ACHN (cell line): ENCODE data around the gene ZNF217.
"Not testable (repeated sequence)": the region's sequence is repeated elsewhere in the genome, so short reads cannot be mapped to it uniquely, and the experiment has no call there.

Experiments used
- DNase-seq: peaks from one replicate; pipeline ENCODE4 v3.0.0-alpha.2; 2015
- in situ Hi-C: cut with HindIII; loops from 2 replicates; pipeline ENCODE4 v1.10.0; 2017; ENCODE audit warnings: low sequenced_read_pairs, low pct_ligation_motif_present, low pct_unique_long_range_greater_than_20kb

Gene ZNF217

GRCh38 chr20:53602661-53603060, 9.0 kb upstream of the ZNF217 start:
- DNase-seq: no peak
- in situ Hi-C loops: no loop called here

- in situ Hi-C loops: no loop called here
- no peak for DNase-seq
These were observed 6.4 kb upstream of the ZNF217 start for GRCh38 chr20:53599910-53600632.

DNA sequence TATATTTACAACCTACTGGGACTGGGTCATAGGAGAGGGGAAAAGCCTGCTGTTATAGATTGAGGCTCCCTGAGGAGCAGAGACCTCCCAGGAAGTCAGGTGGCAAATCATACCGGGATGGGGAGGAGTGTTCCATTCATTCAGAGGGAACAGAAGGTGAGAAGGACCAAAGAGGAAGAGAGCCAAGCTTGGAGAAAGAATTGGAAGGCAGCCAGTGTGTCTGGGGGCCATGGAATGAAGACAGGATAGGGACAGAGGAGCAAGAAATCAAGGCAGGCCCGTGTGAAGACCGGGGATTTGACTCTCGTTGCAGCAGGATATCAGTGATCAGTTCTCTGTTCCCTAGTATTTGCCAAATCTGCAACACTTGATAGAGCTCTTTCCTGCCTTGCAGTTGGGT, 5.7 kb upstream of the ZNF217 start:
- DNase-seq: no peak
- in situ Hi-C loops: no loop called here

GRCh38 chr20:53599044-53599362, 5.4 kb upstream of the ZNF217 start:
- in situ Hi-C loops: no loop called here
- no peak for DNase-seq

GRCh38 chr20:53598140-53599043, 4.8 kb upstream of the ZNF217 start:
- no peak for DNase-seq
- in situ Hi-C loops: no loop called here

DNA sequence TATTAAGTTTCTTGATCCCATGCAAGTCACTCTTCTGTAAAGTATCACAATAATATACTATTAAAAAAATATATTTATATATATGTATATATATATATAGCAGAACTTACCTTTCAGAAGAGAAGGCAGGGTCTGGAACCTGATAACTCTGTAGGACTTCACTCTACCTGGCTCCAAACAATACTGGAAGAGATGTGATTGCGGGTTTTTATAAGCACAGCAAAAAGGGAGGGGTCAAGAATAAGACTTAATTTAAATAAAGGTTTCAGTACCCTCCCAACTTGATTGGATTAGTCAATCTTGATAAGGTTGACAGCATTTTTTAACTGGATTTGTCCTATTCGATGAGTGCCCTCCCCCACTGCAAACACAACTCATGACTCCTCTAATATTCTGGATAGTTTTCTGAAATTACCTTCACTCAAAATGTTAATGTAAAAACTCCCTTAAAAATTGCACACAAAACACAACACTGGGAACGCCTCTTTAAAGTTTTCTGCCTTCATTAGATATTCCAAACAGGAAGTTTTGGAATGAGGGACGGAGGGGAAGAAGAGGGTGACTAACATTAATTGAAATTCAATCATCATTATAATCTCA, 4.0 kb upstream of the ZNF217 start:
- DNase-seq: no peak
- in situ Hi-C loops: no loop called here

- in situ Hi-C loops: no loop called here
- DNase-seq: no peak
These were observed 3.4 kb upstream of the ZNF217 start for GRCh38 chr20:53597030-53597482.

DNA sequence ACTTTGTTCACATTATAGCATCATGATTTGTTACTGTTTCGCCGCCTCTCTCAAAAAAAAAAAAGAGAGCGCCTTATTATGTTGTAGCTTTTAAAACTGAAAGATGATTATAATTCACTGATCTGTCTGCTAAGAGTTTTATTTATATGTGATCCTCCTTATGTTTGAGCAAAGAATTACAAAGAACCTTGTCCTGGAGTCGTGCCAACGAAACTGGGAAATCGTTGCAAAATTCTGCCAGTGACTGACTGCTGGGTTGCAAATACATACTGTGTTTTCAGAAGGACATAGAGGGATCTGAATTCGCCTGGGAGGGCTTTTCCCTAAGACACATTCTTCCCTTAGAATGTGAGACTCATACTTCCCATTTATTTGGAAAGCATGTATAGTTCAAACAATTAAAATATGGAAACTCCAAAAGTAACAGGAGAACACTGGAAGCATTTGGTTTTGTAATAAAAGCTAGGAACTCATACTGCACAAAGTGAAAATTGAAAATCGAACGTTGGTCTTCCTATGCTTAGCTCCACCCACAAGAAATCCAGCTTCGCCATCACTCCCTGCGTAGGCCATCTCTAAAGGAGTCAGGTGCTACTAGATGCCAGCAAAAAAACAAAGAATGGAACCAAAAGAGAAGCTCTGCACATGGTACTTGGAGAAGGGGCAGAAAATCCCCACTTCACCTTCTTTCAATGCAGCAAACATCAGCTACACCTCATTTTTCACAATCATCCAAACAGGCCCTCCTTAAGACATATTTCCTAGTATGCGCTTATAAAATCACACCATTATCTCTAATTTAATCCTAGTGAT, 2.8 kb upstream of the ZNF217 start:
- in situ Hi-C loops, DNase-seq: not testable (repeated sequence)

GRCh38 chr20:53595742-53596141, 2.1 kb upstream of the ZNF217 start:
- DNase-seq, in situ Hi-C loops: not testable (repeated sequence)

DNA sequence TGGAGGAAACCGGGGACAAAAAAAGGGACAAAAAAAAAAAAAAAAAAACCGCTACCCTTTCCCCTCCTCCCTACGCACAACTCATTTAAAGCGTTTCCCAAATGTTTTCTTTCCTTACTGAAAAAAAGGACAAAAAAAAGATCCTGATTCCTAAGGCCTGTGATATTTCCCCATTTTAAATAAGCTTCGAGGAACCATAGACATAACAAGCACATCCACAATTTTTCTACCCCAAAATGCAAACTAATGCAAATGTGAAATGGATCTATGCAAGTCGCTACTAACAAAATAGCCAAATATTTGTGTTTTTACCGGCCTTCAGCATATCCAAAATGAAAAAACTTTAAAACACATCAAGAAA, 1.4 kb upstream of the ZNF217 start:
- in situ Hi-C loops: no loop called here
- no peak for DNase-seq

DNA sequence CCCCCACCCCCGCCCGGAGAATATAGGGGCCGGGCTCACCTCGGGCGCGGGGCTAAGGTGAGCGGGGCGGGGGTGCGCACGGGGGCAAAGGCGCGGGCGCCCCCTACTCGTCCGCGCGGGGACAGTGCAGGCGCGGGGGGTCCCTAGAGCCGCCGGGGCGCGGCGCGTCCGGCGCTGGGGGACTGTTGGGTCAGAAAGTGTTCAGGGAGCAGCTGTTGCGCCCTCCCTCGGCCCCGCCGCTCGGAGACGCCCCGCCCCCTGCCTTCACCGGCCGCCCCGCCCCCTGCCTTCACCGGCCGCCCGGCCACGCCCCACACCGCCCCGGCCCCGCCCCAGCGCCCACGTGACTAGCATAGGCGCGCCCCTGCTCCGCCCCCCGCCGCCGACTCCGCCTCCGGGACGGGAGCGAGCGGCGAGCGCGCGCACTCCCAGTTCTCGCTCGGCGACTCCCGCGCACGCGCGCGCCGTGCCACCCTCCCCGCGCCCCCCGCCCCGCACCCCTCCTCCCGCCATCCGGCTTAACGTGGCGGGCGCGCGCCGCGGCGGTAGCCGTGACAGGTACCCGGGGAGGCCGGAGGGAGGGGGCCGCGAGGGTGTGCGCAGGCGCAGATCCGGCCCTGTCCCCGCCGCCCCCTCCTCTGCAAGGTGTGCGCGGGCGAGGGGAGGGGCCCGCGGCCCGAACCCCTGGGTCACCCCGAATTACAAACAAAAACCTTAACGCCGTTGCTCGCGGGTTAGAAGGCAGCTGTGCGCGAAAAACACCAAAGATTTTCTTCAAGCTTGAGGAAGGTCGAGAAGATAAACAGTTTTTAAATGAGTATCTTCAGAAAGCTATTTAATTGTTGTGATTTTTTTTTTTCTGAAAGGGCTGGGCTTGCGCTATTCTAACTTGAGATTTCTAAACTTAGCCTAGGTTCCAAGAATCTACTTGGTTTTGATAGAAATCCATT, 704 bp upstream of the ZNF217 start:
- in situ Hi-C loops: no loop called here
- peak; percentile 86 for DNase-seq

- in situ Hi-C loops: no loop called here
These were observed 610 bp downstream of the ZNF217 start for GRCh38 chr20:53592992-53593465.

DNA sequence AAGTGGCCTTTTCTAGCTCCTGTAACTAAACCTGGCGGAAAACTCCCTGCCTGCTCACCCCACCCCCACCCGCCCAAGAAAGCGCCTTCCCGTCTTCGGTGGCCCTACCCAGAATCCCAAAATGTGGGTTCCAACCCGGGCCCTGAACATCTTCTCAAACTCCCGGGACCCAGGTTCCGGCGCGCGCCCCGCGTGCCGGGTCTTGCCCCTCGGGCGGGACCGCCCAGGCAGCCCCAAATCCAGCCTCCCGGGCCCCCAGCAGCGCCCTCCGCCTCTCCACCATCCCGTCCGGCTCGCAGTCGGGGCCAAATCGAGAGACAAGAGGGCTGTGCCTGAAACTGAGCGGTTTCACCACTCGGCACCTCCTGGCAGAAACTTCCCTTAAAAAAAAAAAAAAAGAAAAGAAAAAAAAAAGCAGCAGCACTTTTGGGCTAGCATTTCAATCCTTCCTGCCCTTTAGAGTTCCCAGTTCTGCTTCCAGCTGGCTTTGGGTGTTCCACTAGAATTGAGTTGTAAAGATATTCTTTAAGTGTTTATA, 1.1 kb downstream of the ZNF217 start:
- in situ Hi-C loops: not testable (repeated sequence)
- DNase-seq: peak; percentile 55

More at GRCh38 chr20:53592992-53593465, 610 bp downstream of the ZNF217 start:
- no peak for DNase-seq

DNA sequence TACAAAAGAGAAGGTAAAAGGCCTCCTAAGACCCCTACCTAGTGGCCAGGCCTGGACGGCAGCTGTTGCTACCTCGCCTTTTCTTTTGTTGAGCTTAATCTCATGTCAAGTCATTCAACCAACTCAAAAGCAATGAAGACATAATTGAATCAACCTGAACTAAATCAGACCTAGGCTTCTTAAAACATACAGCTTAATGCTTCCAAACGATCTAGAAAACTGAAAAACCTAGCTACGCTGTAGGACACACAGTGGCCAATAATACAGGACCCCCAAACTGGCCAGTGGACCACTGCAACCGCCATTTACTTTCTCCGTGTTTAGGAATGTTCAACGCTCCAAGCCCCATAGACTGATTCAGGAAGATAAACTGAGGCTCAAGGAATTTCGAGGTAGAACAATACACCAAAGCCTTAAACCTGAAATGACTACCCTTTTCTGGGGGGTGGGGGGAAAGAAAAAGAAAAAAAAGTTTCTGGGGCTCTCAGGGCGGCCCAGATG, 1.6 kb downstream of the ZNF217 start:
- in situ Hi-C loops, DNase-seq: not testable (repeated sequence)

GRCh38 chr20:53591206-53591741, 2.4 kb downstream of the ZNF217 start:
- in situ Hi-C loops: not testable (repeated sequence)

GRCh38 chr20:53590608-53591007, 3.0 kb downstream of the ZNF217 start:
- DNase-seq, in situ Hi-C loops: not testable (repeated sequence)

More at GRCh38 chr20:53591206-53591741, 2.4 kb downstream of the ZNF217 start:
- not testable (repeated sequence) for DNase-seq

GRCh38 chr20:53590122-53590521, 3.5 kb downstream of the ZNF217 start:
- DNase-seq, in situ Hi-C loops: not testable (repeated sequence)
